Glutamatergic neuron (in vitro differentiated cells): ENCODE data around the gene LACTB. TPM values are rescaled to one million over a fixed set of nuclear protein-coding genes. Genes with fewer than 3 reads are reported as not detected.
A peak's percentile ranks its signal among the peaks of the same experiment; 100 is the strongest.

Experiments
- DNase-seq: peaks from one replicate; pipeline ENCODE4 v3.0.0; 2022
- H3K27ac Mint-ChIP-seq: one replicate; pipeline ENCODE4 v1.8.0; 2020; ENCODE audit warnings: mild to moderate bottlenecking, mixed read lengths, inconsistent platforms; ENCODE audit not compliant: unreplicated experiment
- H3K27me3 Mint-ChIP-seq: one replicate; pipeline ENCODE4 v1.8.0; 2020; ENCODE audit warnings: mild to moderate bottlenecking, moderate library complexity, mixed read lengths, inconsistent platforms; ENCODE audit not compliant: unreplicated experiment
- H3K36me3 Mint-ChIP-seq: one replicate; pipeline ENCODE4 v1.8.0; 2020; ENCODE audit warnings: mild to moderate bottlenecking, mixed read lengths, inconsistent platforms; ENCODE audit not compliant: unreplicated experiment
- H3K4me1 Mint-ChIP-seq: one replicate; pipeline ENCODE4 v1.8.0; 2020; ENCODE audit warnings: mild to moderate bottlenecking, low read depth, mixed read lengths, inconsistent platforms; ENCODE audit not compliant: unreplicated experiment
- H3K4me3 Mint-ChIP-seq: one replicate; pipeline ENCODE4 v1.8.0; 2020; ENCODE audit warnings: mild to moderate bottlenecking, mixed read lengths, inconsistent platforms; ENCODE audit not compliant: unreplicated experiment
- H3K9me3 Mint-ChIP-seq: one replicate; pipeline ENCODE4 v1.8.0; 2020; ENCODE audit warnings: mild to moderate bottlenecking, moderate library complexity, mixed read lengths, inconsistent platforms; ENCODE audit not compliant: unreplicated experiment
- CTCF ChIP-seq: fragments of 200-600 bp; sonication (generic); IDR thresholded peaks from one replicate; pipeline ENCODE4 v1.5.0; 2021; ENCODE audit not compliant: partially characterized antibody, unreplicated experiment
- total RNA-seq: library from RNA; stranded (reverse); fragmentation: NEBNext Ultra II Directional; extraction: Animal tissue kit (Norgen Biotek cat#: 25700); gene quantifications from one replicate; pipeline ENCODE4 v1.2.1, GENCODE V29; 2021; ENCODE audit not compliant: unreplicated experiment

Gene LACTB
- total RNA-seq, 1 donor from 2014 or later = 20.1 TPM

- Mint-ChIP-seq H3K9me3 (peaks cover 3% of the 10 kb centered on the region), H3K4me1 (peaks cover 24% of the 10 kb centered on the region), H3K36me3 (no peaks in the 10 kb centered on the region), H3K27ac (no peak overlapping the region), H3K4me3 (no peak overlapping the region), H3K27me3 (no peaks in the 10 kb centered on the region)
- no peak for TF ChIP-seq CTCF
- no peak for DNase-seq
These were observed 36.9 kb upstream of the LACTB start for GRCh38 chr15:63084806-63085205.

- no peak overlapping the region for H3K27ac Mint-ChIP-seq
- TF ChIP-seq CTCF = no peak
- DNase-seq = no peak
- peaks cover 28% of the 10 kb centered on the region for H3K4me1 Mint-ChIP-seq
- peaks cover 3% of the 10 kb centered on the region for H3K9me3 Mint-ChIP-seq
- H3K36me3 Mint-ChIP-seq = no peaks in the 10 kb centered on the region
- H3K27me3 Mint-ChIP-seq = no peaks in the 10 kb centered on the region
- H3K4me3 Mint-ChIP-seq = no peak overlapping the region
These were observed 36.4 kb upstream of the LACTB start for GRCh38 chr15:63085289-63085688.

- Mint-ChIP-seq H3K9me3 (peaks cover 3% of the 10 kb centered on the region), H3K4me3 (no peak overlapping the region), H3K27me3 (no peaks in the 10 kb centered on the region), H3K4me1 (peaks cover 25% of the 10 kb centered on the region), H3K36me3 (no peaks in the 10 kb centered on the region), H3K27ac (no peak overlapping the region)
- TF ChIP-seq CTCF = no peak
- no peak for DNase-seq
These were observed 35.4 kb upstream of the LACTB start for GRCh38 chr15:63086271-63086670.

GRCh38 chr15:63086947-63087346 lies 34.7 kb upstream of the LACTB start:
- peaks cover 1% of the 10 kb centered on the region for H3K9me3 Mint-ChIP-seq
- TF ChIP-seq CTCF = no peak
- peaks cover 25% of the 10 kb centered on the region for H3K4me1 Mint-ChIP-seq
- no peak overlapping the region for H3K4me3 Mint-ChIP-seq
- H3K36me3 Mint-ChIP-seq = no peaks in the 10 kb centered on the region
- no peaks in the 10 kb centered on the region for H3K27me3 Mint-ChIP-seq
- DNase-seq = no peak
- H3K27ac Mint-ChIP-seq = no peak overlapping the region

- no peak for TF ChIP-seq CTCF
- no peaks in the 10 kb centered on the region for H3K36me3 Mint-ChIP-seq
- no peaks in the 10 kb centered on the region for H3K27me3 Mint-ChIP-seq
- H3K4me3 Mint-ChIP-seq = peak overlapping the region; percentile 55
- H3K4me1 Mint-ChIP-seq = peaks cover 23% of the 10 kb centered on the region
- no peak for DNase-seq
- H3K9me3 Mint-ChIP-seq = peaks cover 1% of the 10 kb centered on the region
- peak overlapping the region; percentile 85 for H3K27ac Mint-ChIP-seq
These were observed 33.0 kb upstream of the LACTB start for GRCh38 chr15:63088533-63089245.
